DND-41 (cell line): ENCODE data around the gene PPP2R2B.

Experiments used
- ATAC-seq: fragments of 200-7000 bp; cut with Tn5 transposase; 3 replicates; pipeline ENCODE4 v1.9.1; 2021; ENCODE audit warnings: low read depth; ENCODE audit not compliant: insufficient read depth
- DNase-seq: peaks from one replicate; pipeline ENCODE4 v3.0.0-alpha.2; 2020
- H2AFZ ChIP-seq: 2 replicates; pipeline ENCODE4 v1.6.0; 2012; ENCODE audit warnings: low read depth, low read length
- H3K27ac ChIP-seq: 2 replicates; pipeline ENCODE4 v1.5.1; 2012; ENCODE audit warnings: low read length, inconsistent platforms
- H3K27me3 ChIP-seq: fragments of 200-600 bp; sonication (generic); 2 replicates; pipeline ENCODE4 v1.6.0; 2012; ENCODE audit warnings: low read length, mild to moderate bottlenecking, inconsistent platforms; ENCODE audit not compliant: insufficient read depth, poor library complexity
- H3K36me3 ChIP-seq: 2 replicates; pipeline ENCODE4 v1.5.1; 2012; ENCODE audit warnings: low read length, inconsistent platforms; ENCODE audit not compliant: insufficient read depth
- H3K4me1 ChIP-seq: 2 replicates; pipeline ENCODE4 v1.5.1; 2012; ENCODE audit warnings: mild to moderate bottlenecking, low read length; ENCODE audit not compliant: insufficient read depth
- H3K4me2 ChIP-seq: 2 replicates; pipeline ENCODE4 v1.6.0; 2012; ENCODE audit warnings: mild to moderate bottlenecking, moderate library complexity, low read length, inconsistent platforms; ENCODE audit not compliant: insufficient read depth
- H3K4me3 ChIP-seq, 2 experiments: fragments of 200-600 bp in 1 of 2; shearing (Covaris generic) in 1 of 2; 2 replicates each; pipeline ENCODE4 v1.5.1; 2012 to 2016; ENCODE audit warnings: inconsistent platforms in 2 of 2, low read length in 2 of 2, mild to moderate bottlenecking in 2 of 2, low read depth in 1 of 2, moderate library complexity in 1 of 2
- H3K79me2 ChIP-seq: 2 replicates; pipeline ENCODE4 v1.6.0; 2012; ENCODE audit warnings: low read length, inconsistent platforms; ENCODE audit not compliant: insufficient read depth
- H3K9ac ChIP-seq: 2 replicates; pipeline ENCODE4 v1.6.0; 2012; ENCODE audit warnings: low read depth, mild to moderate bottlenecking, inconsistent platforms, low read length, moderate library complexity
- H3K9me3 ChIP-seq: 2 replicates; pipeline ENCODE4 v1.5.1; 2012; ENCODE audit warnings: low read length, moderate library complexity, mild to moderate bottlenecking, inconsistent platforms; ENCODE audit not compliant: insufficient read depth, severe bottlenecking
- H4K20me1 ChIP-seq: 2 replicates; pipeline ENCODE4 v1.6.0; 2012; ENCODE audit warnings: low read length; ENCODE audit not compliant: insufficient read depth
- EZH2 ChIP-seq: IDR thresholded peaks from 3 replicates; pipeline ENCODE4 v1.6.1; 2012; ENCODE audit warnings: borderline replicate concordance, low read depth, mild to moderate bottlenecking, moderate library complexity, low read length, inconsistent platforms; ENCODE audit not compliant: severe bottlenecking
- TF ChIP-seq, protein P1 (sequence below): IDR thresholded peaks from 2 replicates; pipeline ENCODE4 v1.5.1; 2012; ENCODE audit warnings: borderline replicate concordance, low read length, moderate library complexity, mild to moderate bottlenecking; ENCODE audit not compliant: poor library complexity, severe bottlenecking; ENCODE audit errors: extremely low read depth

The PPP2R2B gene

DNA sequence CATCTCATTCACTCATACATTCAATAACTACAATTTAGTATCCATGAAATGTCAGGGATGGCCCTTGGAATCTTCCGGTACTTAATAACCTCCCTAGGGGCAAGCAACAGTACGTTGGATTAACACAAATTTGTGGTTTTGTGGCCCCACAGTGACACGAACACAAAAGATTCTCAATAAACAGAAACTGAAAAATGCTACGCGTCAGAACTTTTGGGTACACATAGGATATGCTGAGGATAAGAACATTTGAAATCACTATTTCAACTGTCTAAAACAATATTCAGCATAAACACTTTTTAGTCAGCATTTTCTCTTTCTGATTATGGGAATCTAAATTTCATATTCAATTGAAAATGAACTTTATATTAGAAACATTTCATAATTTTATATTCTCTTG is 255.5 kb downstream of the PPP2R2B start:
- H3K4me1 ChIP-seq, result no peaks in the 10 kb centered on the region
- H3K4me3 ChIP-seq, result no peak overlapping the region
- H3K4me2 ChIP-seq, result no peak overlapping the region
- H3K9ac ChIP-seq, result no peak overlapping the region
- H3K27me3 ChIP-seq, result peaks cover 4% of the 10 kb centered on the region
- H3K27ac ChIP-seq, result no peak overlapping the region
- DNase-seq, result no peak
- ATAC-seq, result no peak
- H4K20me1 ChIP-seq, result no peaks in the 10 kb centered on the region
- H3K9me3 ChIP-seq, result no peaks in the 10 kb centered on the region
- H2AFZ ChIP-seq, result no peak overlapping the region
- no peaks in the 10 kb centered on the region for H3K36me3 ChIP-seq
- TF ChIP-seq, protein P1, sequence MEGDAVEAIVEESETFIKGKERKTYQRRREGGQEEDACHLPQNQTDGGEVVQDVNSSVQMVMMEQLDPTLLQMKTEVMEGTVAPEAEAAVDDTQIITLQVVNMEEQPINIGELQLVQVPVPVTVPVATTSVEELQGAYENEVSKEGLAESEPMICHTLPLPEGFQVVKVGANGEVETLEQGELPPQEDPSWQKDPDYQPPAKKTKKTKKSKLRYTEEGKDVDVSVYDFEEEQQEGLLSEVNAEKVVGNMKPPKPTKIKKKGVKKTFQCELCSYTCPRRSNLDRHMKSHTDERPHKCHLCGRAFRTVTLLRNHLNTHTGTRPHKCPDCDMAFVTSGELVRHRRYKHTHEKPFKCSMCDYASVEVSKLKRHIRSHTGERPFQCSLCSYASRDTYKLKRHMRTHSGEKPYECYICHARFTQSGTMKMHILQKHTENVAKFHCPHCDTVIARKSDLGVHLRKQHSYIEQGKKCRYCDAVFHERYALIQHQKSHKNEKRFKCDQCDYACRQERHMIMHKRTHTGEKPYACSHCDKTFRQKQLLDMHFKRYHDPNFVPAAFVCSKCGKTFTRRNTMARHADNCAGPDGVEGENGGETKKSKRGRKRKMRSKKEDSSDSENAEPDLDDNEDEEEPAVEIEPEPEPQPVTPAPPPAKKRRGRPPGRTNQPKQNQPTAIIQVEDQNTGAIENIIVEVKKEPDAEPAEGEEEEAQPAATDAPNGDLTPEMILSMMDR, result no peak
- TF ChIP-seq EZH2, result no peak
- H3K79me2 ChIP-seq, result no peaks in the 10 kb centered on the region

GRCh38 chr5:146622391-146622790 is 256.2 kb downstream of the PPP2R2B start:
- Histone ChIP-seq H3K27ac (no peak overlapping the region), H3K9me3 (no peaks in the 10 kb centered on the region), H3K4me1 (no peaks in the 10 kb centered on the region), H3K4me2 (no peak overlapping the region), H3K4me3 (no peak overlapping the region), H2AFZ (no peak overlapping the region), H3K9ac (no peak overlapping the region), H3K27me3 (peaks cover 4% of the 10 kb centered on the region), H4K20me1 (no peaks in the 10 kb centered on the region), H3K79me2 (no peaks in the 10 kb centered on the region), H3K36me3 (no peaks in the 10 kb centered on the region)
- DNase-seq (no peak), ATAC-seq (no peak)
- no peak for TF ChIP-seq EZH2
- TF ChIP-seq, protein P1, result peak; percentile 30

DNA sequence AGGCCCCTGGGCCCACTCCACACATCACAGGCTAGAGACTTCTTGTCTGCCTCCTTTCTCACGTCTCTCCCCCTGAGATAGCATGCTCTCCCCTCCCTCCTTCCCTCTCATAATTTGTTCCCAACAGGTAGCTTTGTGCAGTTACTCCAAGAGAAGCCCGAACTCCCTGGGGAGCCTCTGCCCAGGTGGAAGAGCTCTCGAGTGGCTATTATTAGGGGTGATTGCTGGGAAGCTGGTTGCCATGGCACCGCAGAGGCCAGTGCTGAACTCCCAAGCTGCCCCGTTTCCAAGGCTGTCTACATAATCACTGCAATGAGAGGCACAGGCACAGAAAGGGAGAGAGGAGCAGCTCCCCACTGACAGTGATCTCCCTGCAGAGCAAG is 257.9 kb downstream of the PPP2R2B start:
- Histone ChIP-seq H3K4me2 (no peak overlapping the region), H3K4me1 (no peaks in the 10 kb centered on the region), H3K9ac (no peak overlapping the region), H3K27me3 (peaks cover 4% of the 10 kb centered on the region), H3K4me3 (no peak overlapping the region), H3K36me3 (no peaks in the 10 kb centered on the region), H3K79me2 (no peaks in the 10 kb centered on the region), H2AFZ (no peak overlapping the region), H3K9me3 (no peaks in the 10 kb centered on the region), H4K20me1 (no peaks in the 10 kb centered on the region), H3K27ac (no peak overlapping the region)
- ATAC-seq (no peak), DNase-seq (no peak)
- TF ChIP-seq EZH2, result no peak
- TF ChIP-seq, protein P1, result no peak
